GM12878 (cell line): ENCODE measurements around the gene MCM3AP. TPM values are rescaled to one million over a fixed set of nuclear protein-coding genes. Genes with fewer than 3 reads are reported as not detected.
A peak's percentile ranks its signal among the peaks of the same experiment; 100 is the strongest.

Experiments
- ATF3 ChIP-seq: IDR thresholded peaks from 2 replicates; pipeline ENCODE4 v1.6.1; 2011; ENCODE audit warnings: low read depth, mild to moderate bottlenecking, low read length, moderate library complexity, borderline replicate concordance; ENCODE audit errors: extremely low read depth
- ATF7 ChIP-seq: fragments of 450-650 bp; IDR thresholded peaks from 2 replicates; pipeline ENCODE4 v1.6.1; 2016; ENCODE audit warnings: low read depth, mild to moderate bottlenecking
- CBFB ChIP-seq: IDR thresholded peaks from 2 replicates; pipeline ENCODE4 v1.6.1; 2016; ENCODE audit warnings: antibody characterized with exemption, low read depth
- CHD2 ChIP-seq: IDR thresholded peaks from 2 replicates; pipeline ENCODE4 v1.6.1; 2011; ENCODE audit warnings: low read depth, low read length, improper control_type of control experiment, borderline replicate concordance
- E4F1 ChIP-seq: fragments of 450-650 bp; IDR thresholded peaks from 2 replicates; pipeline ENCODE4 v1.6.1; 2018; ENCODE audit warnings: borderline replicate concordance, mild to moderate bottlenecking; ENCODE audit not compliant: partially characterized antibody
- EED ChIP-seq: sonication (generic); IDR thresholded peaks from 2 replicates; pipeline ENCODE4 v1.6.1; 2016; ENCODE audit warnings: antibody characterized with exemption, low read depth
- GABPA ChIP-seq: IDR thresholded peaks from 2 replicates; pipeline ENCODE4 v1.6.1; 2014; ENCODE audit warnings: antibody characterized with exemption, low read depth, mild to moderate bottlenecking, inconsistent platforms
- GATAD2B ChIP-seq: fragments of 450-650 bp; conservative IDR thresholded peaks from 2 replicates; pipeline ENCODE4 v1.6.1; 2017; ENCODE audit warnings: low read depth, mild to moderate bottlenecking, moderate library complexity
- LARP7 ChIP-seq: fragments of 450-650 bp; IDR thresholded peaks from 2 replicates; pipeline ENCODE4 v1.6.1; 2017; ENCODE audit warnings: mild to moderate bottlenecking
- MAX ChIP-seq: IDR thresholded peaks from 2 replicates; pipeline ENCODE4 v1.6.1; 2012; ENCODE audit warnings: low read depth, low read length, improper control_type of control experiment
- MXI1 ChIP-seq: fragments of 150-350 bp; IDR thresholded peaks from 2 replicates; pipeline ENCODE4 v1.6.1; 2011; ENCODE audit warnings: low read depth, mild to moderate bottlenecking, inconsistent platforms, low read length, improper control_type of control experiment
- NFIC ChIP-seq: IDR thresholded peaks from 2 replicates; pipeline ENCODE4 v1.6.1; 2012; ENCODE audit warnings: low read depth, mild to moderate bottlenecking, inconsistent platforms, low read length, moderate library complexity
- RBBP5 ChIP-seq: fragments of 200-600 bp; sonication (generic); conservative IDR thresholded peaks from 2 replicates; pipeline ENCODE4 v1.6.1; 2016
- REST ChIP-seq: IDR thresholded peaks from 2 replicates; pipeline ENCODE4 v1.6.1; 2012; ENCODE audit warnings: mild to moderate bottlenecking, low read depth, low read length
- SUZ12 ChIP-seq: fragments of 200-600 bp; sonication (generic); IDR thresholded peaks from one replicate; pipeline ENCODE4 v1.6.1; 2018; ENCODE audit warnings: antibody characterized with exemption, mild to moderate bottlenecking; ENCODE audit not compliant: unreplicated experiment
- TBL1XR1 ChIP-seq: IDR thresholded peaks from 2 replicates; pipeline ENCODE4 v1.6.1; 2012; ENCODE audit warnings: low read depth, low read length, improper control_type of control experiment
- ZBTB40 ChIP-seq: fragments of 450-650 bp; IDR thresholded peaks from 2 replicates; pipeline ENCODE4 v1.6.1; 2016; ENCODE audit warnings: mild to moderate bottlenecking, moderate library complexity, borderline replicate concordance
- ZNF24 ChIP-seq: fragments of 450-650 bp; IDR thresholded peaks from 2 replicates; pipeline ENCODE4 v1.6.1; 2017; ENCODE audit warnings: antibody characterized with exemption, mild to moderate bottlenecking
- ZSCAN29 ChIP-seq: fragments of 450-650 bp; IDR thresholded peaks from 2 replicates; pipeline ENCODE4 v1.6.1; 2017; ENCODE audit warnings: mild to moderate bottlenecking, moderate library complexity
- polyA plus RNA-seq, 11 experiments: library from polyadenylated mRNA; depleted of rRNA in 4 of 11; unstranded in 6 of 11; stranded (reverse) in 5 of 11; fragments of >200 nt; fragmentation: Nextera tagmentation in 4 of 11; fragmentation: Illumina TruSeq in 1 of 11; extraction: Ambion mirVana in 4 of 11; extraction: Trizol in 1 of 11; gene quantifications; 1 replicate in 1 of 11; 2 replicates in 10 of 11; pipeline versions ENCODE4 v1.2.1 to v1.2.3, GENCODE V29; 2011 to 2016; ENCODE audit warnings: inconsistent platforms in 2 of 11, missing spikeins in 2 of 11, low read depth in 1 of 11
- total RNA-seq, 4 experiments: library from RNA; depleted of rRNA in 3 of 4; stranded (reverse); fragments of >200 nt in 3 of 4; fragmentation: Illumina TruSeq in 1 of 4; extraction: Trizol in 1 of 4; gene quantifications; 2 replicates each; pipeline versions ENCODE4 v1.2.1 to v1.2.3, GENCODE V29; 2013 to 2021

MCM3AP gene
- total and polyA plus RNA-seq, 10 of the 15 experiments (the other 5 are each of a cell fraction or from before 2014, with no cell fraction given), result 6.1 to 95.7 (median 47.0) TPM

- TF ChIP-seq TBL1XR1 (0 out of 2 replicates have a peak, but pooled peaks have one; percentile 51), LARP7 (peak; percentile 100), SUZ12 (no peak), GABPA (peak; percentile 95), ZNF24 (peak; percentile 69; the same call in 1 of the 2 replicates), GATAD2B (peak; percentile 99), MXI1 (peak; percentile 77; the same call in 1 of the 2 replicates), ZSCAN29 (peak; percentile 73), EED (no peak), MAX (peak; percentile 52), NFIC (no peak), ATF3 (no peak), REST (0 out of 2 replicates have a peak, but pooled peaks have one; percentile 5), ZBTB40 (peak; percentile 97), RBBP5 (no peak), ATF7 (no peak), CBFB (no peak; the same call in 1 of the 2 replicates), E4F1 (peak; percentile 50), CHD2 (peak; percentile 94)
Measured at GRCh38 chr21:46285761-46286647, 593 bp upstream of the MCM3AP start, which contains the start of gene YBEY (continued).
